ENCODE data around the gene TRPM1. TPM values are rescaled to one million over a fixed set of nuclear protein-coding genes. Genes with fewer than 3 reads are reported as not detected.

The TRPM1 gene
- not detected for total RNA-seq

GRCh38 chr15:31101262-31102038, at the start of gene TRPM1:
Gene TRPM1 (minus strand): TSS chr15:31101725. CDS start chr15:31081355, 20,370 bp downstream.
- Histone ChIP-seq H3K9me3 (no peaks in the 10 kb centered on the region), H3K4me1 (peaks cover 22% of the 10 kb centered on the region), H3K4me3 (no peak within 1 kb of the TSS), H3K27ac (no peak within 1 kb of the TSS), H3K36me3 (replicated peaks in 1 of 2; ENCODE audit: insufficient read depth in 1 of 2, low read depth in 2 of 2) (no peaks in the 10 kb centered on the region), H3K27me3 (no peaks in the 10 kb centered on the region)
- ATAC-seq (no peak), DNase-seq (no peak)
- no peak for TF ChIP-seq POLR2A (IDR thresholded peaks at IDR 0.05)
- no peak for TF ChIP-seq CTCF (IDR thresholded peaks at IDR 0.05)
- intact Hi-C loops (cut with DNase I): no loop called here
- 74 to 94% methylated on average over 3 to 5 of the region's 5 CpGs for WGBS, 2 donors

- ATAC-seq (no peak), DNase-seq (no peak)
- 83 to 92% methylated on average over 9 of the region's 9 CpGs for WGBS, 2 donors
- Histone ChIP-seq H3K27me3 (no peaks in the 10 kb centered on the region), H3K27ac (no peak overlapping the region), H3K36me3 (replicated peaks in 1 of 2; ENCODE audit: insufficient read depth in 1 of 2, low read depth in 2 of 2) (no peaks in the 10 kb centered on the region), H3K9me3 (no peaks in the 10 kb centered on the region), H3K4me3 (no peak overlapping the region), H3K4me1 (no peaks in the 10 kb centered on the region)
- intact Hi-C loops (cut with DNase I): no loop called here
- TF ChIP-seq POLR2A (IDR thresholded peaks at IDR 0.05) (no peak), CTCF (IDR thresholded peaks at IDR 0.05) (no peak)
These were observed 49.3 kb upstream of the TRPM1 start for GRCh38 chr15:31150732-31151231.

GRCh38 chr15:31149987-31150386, 48.5 kb upstream of the TRPM1 start:
- Histone ChIP-seq H3K4me1 (no peaks in the 10 kb centered on the region), H3K36me3 (replicated peaks in 1 of 2; ENCODE audit: insufficient read depth in 1 of 2, low read depth in 2 of 2) (no peaks in the 10 kb centered on the region), H3K27me3 (no peaks in the 10 kb centered on the region), H3K27ac (no peak overlapping the region), H3K9me3 (no peaks in the 10 kb centered on the region), H3K4me3 (no peak overlapping the region)
- ATAC-seq (no peak), DNase-seq (no peak)
- 91 to 93% methylated on average over 4 of the region's 4 CpGs for WGBS, 2 donors
- intact Hi-C loops (cut with DNase I): no loop called here
- no peak for TF ChIP-seq POLR2A (IDR thresholded peaks at IDR 0.05)

GRCh38 chr15:31149088-31149505, 47.6 kb upstream of the TRPM1 start:
- ATAC-seq (no peak), DNase-seq (no peak)
- Histone ChIP-seq H3K9me3 (no peaks in the 10 kb centered on the region), H3K4me1 (no peaks in the 10 kb centered on the region), H3K27ac (no peak overlapping the region), H3K27me3 (no peaks in the 10 kb centered on the region), H3K4me3 (no peak overlapping the region), H3K36me3 (replicated peaks in 1 of 2; ENCODE audit: insufficient read depth in 1 of 2, low read depth in 2 of 2) (no peaks in the 10 kb centered on the region)
- intact Hi-C loops (cut with DNase I): no loop called here
- 68 to 71% methylated on average over 6 of the region's 6 CpGs for WGBS, 2 donors
- TF ChIP-seq POLR2A (IDR thresholded peaks at IDR 0.05) (no peak), CTCF (IDR thresholded peaks at IDR 0.05) (no peak)

GRCh38 chr15:31148297-31149087, 47.0 kb upstream of the TRPM1 start:
- H3K36me3 ChIP-seq (replicated peaks in 1 of 2; ENCODE audit: insufficient read depth in 1 of 2, low read depth in 2 of 2): no peaks in the 10 kb centered on the region
- H3K27me3 ChIP-seq: no peaks in the 10 kb centered on the region
- H3K4me3 ChIP-seq: no peak overlapping the region
- DNase-seq (no peak), ATAC-seq (no peak)
- no peaks in the 10 kb centered on the region for H3K9me3 ChIP-seq
- H3K27ac ChIP-seq: no peak overlapping the region
- intact Hi-C loops (cut with DNase I): no loop called here
- TF ChIP-seq POLR2A (IDR thresholded peaks at IDR 0.05) (no peak), CTCF (IDR thresholded peaks at IDR 0.05) (no peak)
- no peaks in the 10 kb centered on the region for H3K4me1 ChIP-seq
- WGBS, 2 donors: 55% methylated on average over 7 to 13 of the region's 13 CpGs

Data from body of pancreas (tissue), 4 donors.